GM18867 (cell line): ENCODE data around the gene CCRL2.
"Not testable (repeated sequence)": the region's sequence is repeated elsewhere in the genome, so short reads cannot be mapped to it uniquely, and the experiment has no call there.

ENCODE experiments used
- ATAC-seq: cut with Tn5 transposase; IDR thresholded peaks from one replicate; pipeline ENCODE4 v1.9.1; 2021; ENCODE audit warnings: mild to moderate bottlenecking, moderate library complexity; ENCODE audit not compliant: unreplicated experiment

The CCRL2 gene

GRCh38 chr3:46401579-46401978 is 5.5 kb upstream of the CCRL2 start:
- no peak for ATAC-seq

- not testable (repeated sequence) for ATAC-seq
These were observed 4.2 kb upstream of the CCRL2 start for GRCh38 chr3:46402902-46403301.

- ATAC-seq: no peak
These were observed 1.6 kb upstream of the CCRL2 start for GRCh38 chr3:46405301-46406019.

GRCh38 chr3:46406443-46406787 is 644 bp upstream of the CCRL2 start:
- no peak for ATAC-seq

GRCh38 chr3:46407970-46408369 is 911 bp downstream of the CCRL2 start:
- ATAC-seq: no peak

GRCh38 chr3:46408853-46409252 is 1.8 kb downstream of the CCRL2 start:
- ATAC-seq: no peak

- ATAC-seq: no peak
These were observed 2.9 kb downstream of the CCRL2 start for GRCh38 chr3:46409739-46410489.

GRCh38 chr3:46410669-46411068 is 3.6 kb downstream of the CCRL2 start:
- no peak for ATAC-seq

- ATAC-seq: no peak
These were observed 4.2 kb downstream of the CCRL2 start for GRCh38 chr3:46411271-46411670.

- ATAC-seq: no peak
These were observed 5.8 kb downstream of the CCRL2 start for GRCh38 chr3:46412786-46413298.

GRCh38 chr3:46413951-46414350 is 6.9 kb downstream of the CCRL2 start:
- ATAC-seq: no peak

GRCh38 chr3:46414739-46415138 is 7.7 kb downstream of the CCRL2 start:
- ATAC-seq: no peak

GRCh38 chr3:46416125-46416810 is 9.2 kb downstream of the CCRL2 start:
- no peak for ATAC-seq

GRCh38 chr3:46416811-46417510 is 9.9 kb downstream of the CCRL2 start:
- ATAC-seq: no peak

- no peak for ATAC-seq
These were observed 11.0 kb downstream of the CCRL2 start for GRCh38 chr3:46417841-46418611.

- ATAC-seq: no peak
These were observed 12.8 kb downstream of the CCRL2 start for GRCh38 chr3:46419816-46420215.

GRCh38 chr3:46420931-46421330 is 13.9 kb downstream of the CCRL2 start:
- no peak for ATAC-seq

- no peak for ATAC-seq
These were observed 15.6 kb downstream of the CCRL2 start for GRCh38 chr3:46422617-46423016.

- ATAC-seq: no peak
These were observed 16.5 kb downstream of the CCRL2 start for GRCh38 chr3:46423588-46423987.

- not testable (repeated sequence) for ATAC-seq
These were observed 19.4 kb downstream of the CCRL2 start for GRCh38 chr3:46426476-46426875.
